ENCODE measurements around the gene SPTBN1.

GRCh38 chr2:54712516-54712915 lies 256.4 kb downstream of the SPTBN1 start:
- no peak for TF ChIP-seq CTCF (IDR thresholded peaks at IDR 0.05)
- no peak for TF ChIP-seq POLR2A (IDR thresholded peaks at IDR 0.05)
